ENCODE data around the gene IQCC.
A peak's percentile ranks its signal among the peaks of the same experiment; 100 is the strongest.

The IQCC gene

DNA sequence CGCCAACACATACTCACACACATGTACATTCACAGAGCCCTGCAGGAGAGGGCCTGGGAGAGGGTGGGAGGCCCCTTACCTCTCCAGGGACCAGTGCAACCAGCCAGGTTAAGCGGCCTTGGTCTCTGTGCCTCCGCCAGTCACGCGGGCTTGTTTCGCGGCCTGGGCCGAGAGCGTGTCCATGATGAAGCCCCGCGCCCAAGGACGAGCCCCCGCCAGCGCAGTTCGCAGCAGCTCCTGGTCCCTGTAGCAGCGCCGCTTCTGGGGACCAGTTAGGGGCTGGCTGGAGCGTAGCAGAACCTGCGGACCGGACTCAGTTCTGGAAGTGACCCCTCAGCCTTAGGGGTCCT is 34.3 kb downstream of the IQCC start:
- TF ChIP-seq, protein P1, sequence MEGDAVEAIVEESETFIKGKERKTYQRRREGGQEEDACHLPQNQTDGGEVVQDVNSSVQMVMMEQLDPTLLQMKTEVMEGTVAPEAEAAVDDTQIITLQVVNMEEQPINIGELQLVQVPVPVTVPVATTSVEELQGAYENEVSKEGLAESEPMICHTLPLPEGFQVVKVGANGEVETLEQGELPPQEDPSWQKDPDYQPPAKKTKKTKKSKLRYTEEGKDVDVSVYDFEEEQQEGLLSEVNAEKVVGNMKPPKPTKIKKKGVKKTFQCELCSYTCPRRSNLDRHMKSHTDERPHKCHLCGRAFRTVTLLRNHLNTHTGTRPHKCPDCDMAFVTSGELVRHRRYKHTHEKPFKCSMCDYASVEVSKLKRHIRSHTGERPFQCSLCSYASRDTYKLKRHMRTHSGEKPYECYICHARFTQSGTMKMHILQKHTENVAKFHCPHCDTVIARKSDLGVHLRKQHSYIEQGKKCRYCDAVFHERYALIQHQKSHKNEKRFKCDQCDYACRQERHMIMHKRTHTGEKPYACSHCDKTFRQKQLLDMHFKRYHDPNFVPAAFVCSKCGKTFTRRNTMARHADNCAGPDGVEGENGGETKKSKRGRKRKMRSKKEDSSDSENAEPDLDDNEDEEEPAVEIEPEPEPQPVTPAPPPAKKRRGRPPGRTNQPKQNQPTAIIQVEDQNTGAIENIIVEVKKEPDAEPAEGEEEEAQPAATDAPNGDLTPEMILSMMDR (IDR thresholded peaks at IDR 0.05; ENCODE audit: borderline replicate concordance, insufficient read depth, low read depth, low read length), result no peak

DNA sequence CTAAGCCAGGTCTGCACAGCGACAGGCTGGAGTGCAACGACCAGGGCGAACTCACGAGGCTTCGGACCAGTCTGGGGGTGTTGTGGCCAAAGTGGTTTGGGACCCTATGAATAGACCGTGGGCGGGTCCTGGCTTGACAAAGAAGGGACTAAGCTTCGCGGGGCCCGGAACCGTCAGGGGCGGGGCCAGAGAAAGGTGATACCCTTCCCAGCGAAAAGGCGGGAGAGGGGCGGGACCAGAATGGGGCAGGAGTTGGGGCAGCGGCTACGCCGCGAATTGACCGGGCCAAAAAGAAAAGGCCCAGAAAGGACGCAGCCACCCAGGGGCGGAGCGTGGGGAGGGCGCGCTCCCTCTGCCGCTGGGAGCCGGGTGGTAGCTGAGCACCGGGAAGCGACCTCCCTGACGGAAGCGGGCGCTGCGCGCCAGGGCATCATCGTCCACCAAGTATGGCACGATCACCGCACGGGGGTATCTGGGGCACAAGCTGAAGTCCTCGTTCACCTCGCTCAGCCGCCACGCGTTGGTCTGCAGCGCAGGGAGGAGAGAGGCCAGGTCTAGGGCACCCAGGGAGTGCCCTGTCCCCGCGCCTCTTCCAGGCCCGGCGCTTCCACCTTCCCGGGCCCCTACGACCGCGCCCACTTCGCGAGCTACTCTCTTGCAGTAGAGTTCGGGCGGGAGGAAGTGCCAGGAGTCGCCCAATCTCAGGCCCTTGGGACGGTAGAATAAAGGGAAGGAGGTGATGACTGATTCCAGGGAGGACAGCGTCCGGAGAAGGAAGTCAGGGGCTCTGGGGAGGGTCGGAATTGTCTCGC is 34.9 kb downstream of the IQCC start:
- TF ChIP-seq, protein P1 (IDR thresholded peaks at IDR 0.05; ENCODE audit: borderline replicate concordance, insufficient read depth, low read depth, low read length), result no peak
- peak overlapping the region; percentile 61 for H3K4me3 ChIP-seq (ENCODE audit: low read depth, low read length)

More for the DNA sequence above, 34.3 kb downstream of the IQCC start:
- H3K4me3 ChIP-seq (ENCODE audit: low read depth, low read length), result no peak overlapping the region

DNA sequence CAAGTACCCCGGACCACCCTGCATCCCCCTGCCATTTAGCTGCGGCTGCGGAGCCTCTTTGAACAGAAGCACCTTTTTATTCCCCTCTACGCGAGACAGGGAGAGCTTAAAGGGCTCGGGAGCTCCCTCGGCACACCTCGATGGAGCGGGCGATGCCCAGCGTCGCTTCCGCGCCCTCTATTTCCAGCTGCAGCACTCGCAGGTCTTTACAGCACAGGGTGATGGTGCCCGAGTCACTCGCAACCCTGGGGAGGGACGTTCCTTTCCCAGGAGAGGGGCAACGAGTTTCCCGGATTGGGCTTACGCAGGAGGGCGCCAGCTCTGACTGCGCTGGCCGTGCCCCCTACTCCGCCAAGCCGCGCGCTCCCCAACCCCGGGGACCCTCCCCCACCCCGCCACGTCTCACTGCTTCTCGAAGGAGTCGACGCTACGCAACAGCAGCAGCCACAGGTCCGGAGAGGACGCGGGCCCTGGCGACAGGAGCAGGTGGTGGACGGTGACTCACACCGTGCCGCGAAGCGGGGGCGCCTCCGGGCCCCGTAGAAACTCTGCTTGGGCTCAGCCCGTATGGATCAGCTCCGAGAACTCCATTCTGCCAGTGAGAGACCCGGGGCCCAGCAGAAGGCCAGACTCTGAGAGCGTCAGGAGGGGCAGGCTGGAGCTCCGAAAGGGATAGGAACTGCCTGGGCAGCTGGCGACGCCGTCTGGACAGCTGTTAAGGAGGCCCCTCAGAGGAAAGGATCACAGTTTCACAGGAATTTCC is 35.7 kb downstream of the IQCC start:
- H3K4me3 ChIP-seq (ENCODE audit: low read depth, low read length), result peak overlapping the region; percentile 61
- TF ChIP-seq, protein P1 (IDR thresholded peaks at IDR 0.05; ENCODE audit: borderline replicate concordance, insufficient read depth, low read depth, low read length), result no peak

DNA sequence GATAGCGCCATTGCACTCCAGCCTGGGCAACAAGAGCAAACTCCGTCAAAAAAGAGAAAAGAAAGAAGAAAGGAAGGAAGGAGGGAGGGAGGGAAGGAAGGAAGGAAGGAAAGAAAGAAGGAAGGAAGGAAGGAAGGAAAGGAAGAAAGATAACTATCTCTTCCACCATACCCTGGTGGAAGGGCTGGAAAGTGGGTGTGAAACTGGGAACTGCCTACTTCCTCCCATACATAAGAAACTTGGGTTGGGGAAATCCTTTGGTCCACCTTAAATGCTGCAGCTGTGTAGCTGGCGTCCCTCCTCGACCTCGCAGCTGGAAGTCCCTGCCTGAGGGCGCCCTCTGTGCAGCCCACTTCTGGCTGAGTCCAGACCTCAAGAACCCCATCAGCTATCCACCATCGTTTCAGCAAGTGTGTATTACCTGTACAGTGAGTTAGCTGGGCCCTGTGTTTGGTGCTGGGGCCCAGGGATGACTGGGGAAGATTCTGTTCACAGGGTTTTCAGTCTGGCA is 36.9 kb downstream of the IQCC start:
- TF ChIP-seq, protein P1 (IDR thresholded peaks at IDR 0.05; ENCODE audit: borderline replicate concordance, insufficient read depth, low read depth, low read length), result no peak
- no peak overlapping the region for H3K4me3 ChIP-seq (ENCODE audit: low read depth, low read length)

DNA sequence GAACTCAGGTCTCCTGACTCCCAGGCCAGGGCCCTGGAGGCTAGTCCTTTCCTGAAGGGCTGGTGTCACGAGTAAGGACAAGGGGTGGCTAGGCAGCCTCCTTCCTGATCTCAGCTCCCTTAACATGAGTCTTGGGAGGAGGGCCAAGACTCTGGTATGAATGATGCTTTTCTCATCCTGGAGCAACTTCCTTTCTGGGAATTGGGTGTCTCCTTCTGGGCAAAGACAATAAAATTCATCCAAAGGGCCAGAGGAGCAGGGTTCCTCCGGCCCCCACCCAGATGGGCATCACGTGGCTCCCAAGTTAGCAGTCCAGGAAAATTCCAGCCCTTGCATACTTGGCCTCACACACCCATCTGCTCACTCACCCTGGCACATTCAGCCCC is 41.4 kb downstream of the IQCC start, which contains the start of gene FAM167B:
FAM167B (plus strand) TSS at position 335 of the 386 bp plus-strand sequence. CDS start 200 bp downstream, outside the sequence.
- no peak within 1 kb of the TSS for H3K4me3 ChIP-seq (ENCODE audit: low read depth, low read length)
- TF ChIP-seq, protein P1 (IDR thresholded peaks at IDR 0.05; ENCODE audit: borderline replicate concordance, insufficient read depth, low read depth, low read length), result no peak

DNA sequence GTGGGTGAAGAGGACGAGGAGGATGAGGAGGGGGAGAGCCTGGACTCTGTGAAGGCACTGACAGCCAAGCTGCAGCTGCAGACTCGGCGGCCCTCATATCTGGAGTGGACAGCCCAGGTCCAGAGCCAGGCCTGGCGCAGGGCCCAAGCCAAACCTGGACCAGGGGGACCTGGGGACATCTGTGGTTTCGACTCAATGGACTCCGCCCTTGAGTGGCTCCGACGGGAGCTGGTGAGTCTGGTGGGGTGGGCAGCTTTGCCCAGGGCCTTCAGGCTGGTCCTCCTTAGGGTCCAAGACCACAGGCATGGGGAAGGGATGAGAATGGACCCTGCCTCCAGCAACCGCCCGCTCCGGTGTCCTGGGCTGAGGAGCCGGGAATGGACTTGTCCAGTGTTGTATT is 42.0 kb downstream of the IQCC start:
- no peak overlapping the region for H3K4me3 ChIP-seq (ENCODE audit: low read depth, low read length)
- TF ChIP-seq, protein P1 (IDR thresholded peaks at IDR 0.05; ENCODE audit: borderline replicate concordance, insufficient read depth, low read depth, low read length), result no peak
